H1 (cell line): Measurements from ENCODE around the gene FASTK. TPM values are rescaled to one million over a fixed set of nuclear protein-coding genes. Genes with fewer than 3 reads are reported as not detected.

Experiments used
- CTCF ChIA-PET: fragments of 300-600 bp; sonication (Branson Sonifier 250); formaldehyde crosslinking; loops from one replicate; lab custom pipeline; 2021; ENCODE audit not compliant: partially characterized antibody; lab: Charles Lee
- POLR2A ChIA-PET: fragments of 300-600 bp; sonication (Branson Sonifier 250); formaldehyde crosslinking; loops from one replicate; lab custom pipeline; 2021; ENCODE audit warnings: inconsistent platforms; ENCODE audit not compliant: partially characterized antibody; lab: Charles Lee
- DNase-seq, 2 experiments: peaks; one replicate each; pipeline versions ENCODE4 v3.0.0 to v3.0.0-alpha.2; 2010 to 2022; ENCODE audit warnings: low spot score in 2 of 2, low read depth in 1 of 2, mixed read lengths in 1 of 2
- FAIRE-seq: peaks from 2 replicates; lab custom pipeline; 2011; peaks lifted over from hg19 to GRCh38; lab: Jason Lieb, UNC
- H2AFZ ChIP-seq: 2 replicates; pipeline ENCODE4 v1.8.1; 2012; ENCODE audit warnings: low read length, inconsistent platforms
- H2AK5ac ChIP-seq: 2 replicates; pipeline ENCODE4 v1.6.1; 2013; ENCODE audit warnings: low read depth, low read length
- H2BK120ac ChIP-seq: replicated peaks from 2 replicates; pipeline ENCODE3; 2013; ENCODE audit warnings: low read depth, low read length, inconsistent platforms
- H2BK12ac ChIP-seq: 2 replicates; pipeline ENCODE4 v1.6.1; 2013; ENCODE audit warnings: low read depth, low read length
- H2BK15ac ChIP-seq: 2 replicates; pipeline ENCODE4 v1.6.1; 2013; ENCODE audit warnings: low read length
- H2BK20ac ChIP-seq: 2 replicates; pipeline ENCODE4 v1.6.1; 2013; ENCODE audit warnings: low read length
- H2BK5ac ChIP-seq: 2 replicates; pipeline ENCODE4 v1.6.1; 2013; ENCODE audit warnings: low read depth, low read length
- H3K14ac ChIP-seq: 2 replicates; pipeline ENCODE4 v1.6.1; 2013; ENCODE audit warnings: inconsistent platforms; ENCODE audit not compliant: insufficient read length
- H3K18ac ChIP-seq: 2 replicates; pipeline ENCODE4 v1.6.1; 2013; ENCODE audit warnings: low read length; ENCODE audit errors: extremely low read depth
- H3K23ac ChIP-seq: 2 replicates; pipeline ENCODE4 v1.6.1; 2013; ENCODE audit warnings: inconsistent platforms; ENCODE audit not compliant: insufficient read length
- H3K23me2 ChIP-seq: 2 replicates; pipeline ENCODE4 v1.6.1; 2013; ENCODE audit warnings: low read depth, low read length
- H3K27ac ChIP-seq: 2 replicates; pipeline ENCODE4 v1.6.1; 2011; ENCODE audit warnings: low read depth, low read length, inconsistent platforms
- H3K27me3 ChIP-seq, 4 experiments: replicated peaks in 1 of 4; 1 replicate in 1 of 4; 2 replicates in 3 of 4; pipeline versions ENCODE4 v1.6.1 to v1.8.1; 2011 to 2013; ENCODE audit warnings: low read length in 3 of 4, mild to moderate bottlenecking in 3 of 4, inconsistent platforms in 2 of 4, mixed read lengths in 2 of 4, moderate library complexity in 1 of 4; ENCODE audit not compliant: control insufficient read depth in 3 of 4, insufficient read depth in 3 of 4; ENCODE audit errors: extremely low read depth in 1 of 4
- H3K36me3 ChIP-seq, 4 experiments: 2 replicates each; pipeline versions ENCODE4 v1.6.1 to v1.8.1; 2011 to 2013; ENCODE audit warnings: mild to moderate bottlenecking in 4 of 4, low read length in 3 of 4, moderate library complexity in 2 of 4, control low read depth in 1 of 4, inconsistent platforms in 1 of 4; ENCODE audit not compliant: insufficient read depth in 4 of 4, control insufficient read depth in 2 of 4
- H3K4ac ChIP-seq: replicated peaks from 2 replicates; pipeline ENCODE3; 2013; ENCODE audit warnings: low read length, low read depth, mixed read lengths, inconsistent platforms; ENCODE audit not compliant: insufficient read length
- H3K4me1 ChIP-seq, 4 experiments: replicated peaks in 1 of 4; 1 replicate in 1 of 4; 2 replicates in 3 of 4; pipeline versions ENCODE4 v1.6.1 to v1.8.1; 2011 to 2013; ENCODE audit warnings: low read length in 3 of 4, inconsistent platforms in 2 of 4, mixed read lengths in 1 of 4; ENCODE audit not compliant: insufficient read depth in 4 of 4, control insufficient read depth in 3 of 4
- H3K4me2 ChIP-seq, 2 experiments: 2 replicates each; pipeline versions ENCODE4 v1.6.1 to v1.8.1; 2011 to 2013; ENCODE audit warnings: low read depth in 2 of 2, low read length in 2 of 2, control low read depth in 1 of 2, inconsistent platforms in 1 of 2, mild to moderate bottlenecking in 1 of 2; ENCODE audit not compliant: insufficient read depth in 1 of 2
- H3K4me3 ChIP-seq, 4 experiments: fragments of 200-600, 300-600 bp in 1 of 4; sonication (generic), shearing (Covaris generic), sonication (Bioruptor Twin) in 1 of 4; 2 replicates each; pipeline versions ENCODE4 v1.5.1 to v1.8.1; 2011 to 2016; ENCODE audit warnings: low read length in 4 of 4, low read depth in 3 of 4, control low read depth in 2 of 4, inconsistent platforms in 2 of 4, mild to moderate bottlenecking in 2 of 4, mixed read lengths in 1 of 4, moderate library complexity in 1 of 4; ENCODE audit not compliant: insufficient read depth in 2 of 4; ENCODE audit errors: extremely low read depth in 1 of 4
- H3K56ac ChIP-seq: replicated peaks from 2 replicates; pipeline ENCODE3; 2013; ENCODE audit warnings: low read depth, mild to moderate bottlenecking, mixed read lengths, low read length, inconsistent platforms; ENCODE audit not compliant: insufficient read length
- H3K79me1 ChIP-seq: 2 replicates; pipeline ENCODE4 v1.6.1; 2013; ENCODE audit warnings: low read depth, low read length, control low read depth
- H3K79me2 ChIP-seq, 2 experiments: 2 replicates each; pipeline versions ENCODE4 v1.6.1 to v1.8.1; 2012 to 2013; ENCODE audit warnings: low read length in 2 of 2, mild to moderate bottlenecking in 2 of 2, inconsistent platforms in 1 of 2; ENCODE audit not compliant: insufficient read depth in 2 of 2, control insufficient read depth in 1 of 2
- H3K9ac ChIP-seq, 4 experiments: replicated peaks in 1 of 4; 1 replicate in 1 of 4; 2 replicates in 3 of 4; pipeline versions ENCODE4 v1.6.1 to v1.8.1; 2011 to 2013; ENCODE audit warnings: low read depth in 3 of 4, low read length in 3 of 4, control low read depth in 2 of 4, mild to moderate bottlenecking in 2 of 4, moderate library complexity in 2 of 4, inconsistent platforms in 1 of 4; ENCODE audit errors: extremely low read depth in 1 of 4
- H3K9me3 ChIP-seq, 2 experiments: 2 replicates each; pipeline versions ENCODE4 v1.6.1 to v1.8.1; 2012 to 2013; ENCODE audit warnings: mild to moderate bottlenecking in 2 of 2, moderate library complexity in 2 of 2, control low read depth in 1 of 2, inconsistent platforms in 1 of 2, low read depth in 1 of 2, low read length in 1 of 2, mixed read lengths in 1 of 2; ENCODE audit not compliant: insufficient read depth in 2 of 2
- H4K20me1 ChIP-seq, 2 experiments: replicated peaks in 1 of 2; 2 replicates each; pipeline versions ENCODE3 to v1.8.1; 2011 to 2013; ENCODE audit warnings: inconsistent platforms in 2 of 2, low read length in 2 of 2, mild to moderate bottlenecking in 1 of 2; ENCODE audit not compliant: insufficient read depth in 2 of 2, control insufficient read depth in 1 of 2
- H4K5ac ChIP-seq: 2 replicates; pipeline ENCODE4 v1.6.1; 2013; ENCODE audit warnings: low read length, low read depth, mixed read lengths, inconsistent platforms; ENCODE audit not compliant: insufficient read length
- H4K8ac ChIP-seq: 2 replicates; pipeline ENCODE4 v1.8.0; 2013; ENCODE audit warnings: mild to moderate bottlenecking, moderate library complexity, low read length, inconsistent platforms; ENCODE audit not compliant: insufficient read depth; ENCODE audit errors: extremely low read depth
- H4K91ac ChIP-seq: replicated peaks from 2 replicates; pipeline ENCODE3; 2013; ENCODE audit warnings: low read length, mixed read lengths, inconsistent platforms; ENCODE audit not compliant: insufficient read length
- BRCA1 ChIP-seq: IDR thresholded peaks from 2 replicates; pipeline ENCODE4 v1.6.1; 2012; ENCODE audit warnings: low read depth, low read length, improper control_type of control experiment
- MAFK ChIP-seq: IDR thresholded peaks from 2 replicates; pipeline ENCODE4 v1.6.1; 2012; ENCODE audit warnings: low read depth, mild to moderate bottlenecking, improper control_type of control experiment, low read length
- TAF7 ChIP-seq: optimal IDR thresholded peaks from 2 replicates; pipeline ENCODE3; 2011; ENCODE audit warnings: low read depth, mild to moderate bottlenecking, inconsistent platforms, low read length, moderate library complexity, borderline replicate concordance
- ZNF274 ChIP-seq: IDR thresholded peaks from 2 replicates; pipeline ENCODE4 v1.7.0; 2012; ENCODE audit warnings: low read length, borderline replicate concordance; ENCODE audit errors: extremely low read depth
- WGBS, 2 experiments: shearing (Covaris generic) in 1 of 2; methylation state at CpG; one replicate each; pipeline versions ENCODE4 v1.1.6 to v1.1.7; 2013 to 2015; ENCODE audit warnings: low lambda C conversion rate in 2 of 2, mixed read lengths in 2 of 2, inconsistent platforms in 1 of 2, low coverage in 1 of 2, missing lambda C conversion rate in 1 of 2; ENCODE audit not compliant: insufficient replicate concordance in 2 of 2, insufficient coverage in 1 of 2, insufficient read length in 1 of 2; ENCODE audit errors: extremely low coverage in 1 of 2, missing lambda C conversion rate in 1 of 2; 5-methylcytosine and 5-hydroxymethylcytosine counted together
- polyA plus RNA-seq, 7 experiments: library from polyadenylated mRNA; depleted of rRNA in 3 of 7; stranded (reverse) in 5 of 7; unstranded in 2 of 7; fragments of >200 nt in 5 of 7; fragments of 200-250 nt in 2 of 7; gene quantifications; 1 replicate in 5 of 7; 2 replicates in 1 of 7; 4 replicates in 1 of 7; pipeline versions ENCODE4 v1.2.1 to v1.2.3, GENCODE V29; 2011 to 2013; ENCODE audit warnings: missing spikeins in 2 of 7, mixed read lengths in 2 of 7
- total RNA-seq: library from RNA; stranded (reverse); fragmentation: NEBNext Ultra II Directional; extraction: Animal tissue kit (Norgen Biotek cat#: 25700); gene quantifications from 2 replicates; pipeline ENCODE4 v1.2.1, GENCODE V29; 2021

FASTK gene
- total and polyA plus RNA-seq, 2 of the 8 experiments (the other 6 are each of a cell fraction or from before 2014, with no cell fraction given) = 39.4 to 84.0 TPM

DNA sequence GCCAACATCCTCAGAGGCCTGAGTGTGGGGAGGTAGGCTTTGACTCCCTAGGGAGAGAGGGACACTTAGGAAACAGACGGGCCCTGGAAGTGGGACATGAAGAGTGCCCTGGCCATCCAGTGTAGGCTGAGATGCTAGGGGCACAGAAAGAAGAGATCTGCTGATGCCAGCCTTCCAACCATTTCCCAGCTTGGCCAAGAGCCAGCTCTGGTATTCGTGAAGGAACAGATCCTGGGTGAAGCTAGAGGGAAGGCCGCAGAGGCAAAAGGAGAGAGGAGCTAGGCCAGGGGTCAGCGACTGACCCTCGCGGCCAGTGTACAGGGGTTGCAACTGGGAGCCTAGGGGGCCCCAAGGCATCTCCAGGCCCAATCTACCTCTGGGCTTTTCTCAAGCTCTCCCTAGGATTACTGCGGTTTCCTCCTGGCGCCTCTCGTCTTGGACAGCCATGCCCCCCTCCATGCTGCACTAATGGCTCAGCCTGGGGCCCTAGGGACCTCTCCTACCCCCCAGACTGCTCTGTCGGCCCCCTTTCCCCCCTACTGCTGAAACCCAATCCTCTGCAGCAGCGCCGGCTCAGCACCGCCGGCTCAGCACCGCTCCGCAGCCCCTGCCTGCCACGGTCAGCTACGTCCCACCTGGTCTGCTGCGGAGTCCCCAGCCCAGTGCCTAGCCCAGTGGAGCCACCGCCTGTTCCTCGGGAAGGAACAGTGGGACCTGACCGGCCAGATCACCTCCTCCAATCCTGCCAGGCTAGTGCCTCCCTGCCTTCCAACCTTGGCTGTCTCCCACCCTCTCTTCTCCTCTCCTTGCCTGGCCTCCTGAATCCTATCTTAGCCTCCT lies 32.4 kb downstream of the FASTK start, which contains the start of gene ASIC3:
ASIC3 (plus strand) TSS at position 556 of the 840 bp plus-strand sequence. CDS start 355 bp downstream, outside the sequence.
- Histone ChIP-seq H2BK120ac (no peak within 1 kb of the TSS), H2BK15ac (no peak within 1 kb of the TSS; the same call in 1 of the 2 replicates), H3K56ac (no peak within 1 kb of the TSS), H3K4me1 (peaks cover 0 to 8% (median 4%) of the 10 kb centered on the region in 4 experiments; a peak in 3 of 7 replicates), H3K18ac (no peak within 1 kb of the TSS), H4K5ac (no peak within 1 kb of the TSS), H3K4me3 (no peak within 1 kb of the TSS), H3K79me2 (no peaks in the 10 kb centered on the region), H3K27ac (no peak within 1 kb of the TSS), H2BK12ac (no peak within 1 kb of the TSS; the same call in 1 of the 2 replicates), H2BK5ac (no peak within 1 kb of the TSS), H4K20me1 (peaks cover 2 to 14% of the 10 kb centered on the region in 2 experiments), H3K23ac (no peak within 1 kb of the TSS), H2BK20ac (no peak within 1 kb of the TSS), H3K14ac (no peak within 1 kb of the TSS), H3K4me2 (no peak within 1 kb of the TSS), H3K36me3 (no peaks in the 10 kb centered on the region), H3K27me3 (peaks cover 4 to 33% (median 24%) of the 10 kb centered on the region in 4 experiments), H3K9ac (no peak within 1 kb of the TSS), H3K9me3 (no peaks in the 10 kb centered on the region), H2AFZ (no peak within 1 kb of the TSS), H4K91ac (no peak within 1 kb of the TSS), H4K8ac (no peak within 1 kb of the TSS), H3K4ac (no peak within 1 kb of the TSS), H2AK5ac (no peak within 1 kb of the TSS), H3K79me1 (no peaks in the 10 kb centered on the region), H3K23me2 (peaks cover 3% of the 10 kb centered on the region; the same call in 1 of the 2 replicates)
- DNase-seq (no peak), FAIRE-seq (no peak)
- ChIA-PET POLR2A (interaction anchor here (0.5 to 1.8 kb wide), 5 partner anchors 8 to 267 kb away, joined by 3 to 4 read pairs (median 4); partner anchors contain the start of gene FASTK), CTCF (interaction anchor here (0.7 to 3.6 kb wide), 9 partner anchors 9 to 63 kb away, joined by 3 to 14 read pairs (median 3); partner anchors contain the start of gene CDK5)
- TF ChIP-seq MAFK = no peak
- no peak for TF ChIP-seq BRCA1
- TF ChIP-seq ZNF274 = no peak
- no peak for TF ChIP-seq TAF7
- WGBS, 2 experiments = 91% methylated on average over 21 of the region's 22 CpGs; no CpG with 5 or more reads in 1 of the 2 experiments
